ENCODE measurements around the gene DPF1. TPM values are rescaled to one million over a fixed set of nuclear protein-coding genes. Genes with fewer than 3 reads are reported as not detected.

The DPF1 gene
- total and polyA plus RNA-seq, 8 donors = 0.19 to 0.37 (median 0.26) TPM; not detected in 5

GRCh38 chr19:38180071-38180470, 44.0 kb downstream of the DPF1 start:
- ATAC-seq = no peak
- Histone ChIP-seq H3K9me3 (no peaks in the 10 kb centered on the region), H3K4me3 (no peak overlapping the region), H3K27me3 (no peaks in the 10 kb centered on the region), H3K36me3 (no peaks in the 10 kb centered on the region), H3K4me1 (no peaks in the 10 kb centered on the region), H3K27ac (no peak overlapping the region)
- 94 to 96% methylated on average over 3 of the region's 3 CpGs for WGBS, 2 donors
- FAIRE-seq = no peak
- no peak for TF ChIP-seq CTCF (IDR thresholded peaks at IDR 0.05)
- DNase-seq = no peak
- intact Hi-C loops (cut with DNase I) = no loop called here

GRCh38 chr19:38175422-38175821, 48.6 kb downstream of the DPF1 start:
- Histone ChIP-seq H3K36me3 (no peaks in the 10 kb centered on the region), H3K27me3 (no peaks in the 10 kb centered on the region), H3K27ac (no peak overlapping the region), H3K4me1 (no peaks in the 10 kb centered on the region), H3K9me3 (no peaks in the 10 kb centered on the region), H3K4me3 (no peak overlapping the region)
- intact Hi-C loops (cut with DNase I) = no loop called here
- no peak for FAIRE-seq
- DNase-seq = no peak
- no peak for TF ChIP-seq CTCF (IDR thresholded peaks at IDR 0.05)
- 91% methylated on average over 6 of the region's 6 CpGs for WGBS, 2 donors
- no peak for ATAC-seq

- H3K4me3 ChIP-seq = no peak overlapping the region
- intact Hi-C loops (cut with DNase I) = no loop called here
- ATAC-seq = peak; percentile 64 to 92 (median 86)
Measured at GRCh38 chr19:38173291-38174041, 50.6 kb downstream of the DPF1 start.

GRCh38 chr19:38172001-38172400, 52.0 kb downstream of the DPF1 start:
- 94 to 97% methylated on average over 8 of the region's 8 CpGs for WGBS, 2 donors
- no peaks in the 10 kb centered on the region for H3K9me3 ChIP-seq
- FAIRE-seq = no peak
- no peak overlapping the region for H3K27ac ChIP-seq
- no peak for DNase-seq
- no peak for TF ChIP-seq CTCF (IDR thresholded peaks at IDR 0.05)
- H3K27me3 ChIP-seq = no peaks in the 10 kb centered on the region
- ATAC-seq = no peak
- H3K36me3 ChIP-seq = peaks cover 0 to 9% (median 0%) of the 10 kb centered on the region in 3 donors
- no peak overlapping the region for H3K4me3 ChIP-seq
- no peaks in the 10 kb centered on the region for H3K4me1 ChIP-seq
- intact Hi-C loops (cut with DNase I) = no loop called here

More at GRCh38 chr19:38173291-38174041, 50.6 kb downstream of the DPF1 start:
- no peaks in the 10 kb centered on the region for H3K9me3 ChIP-seq
- no peaks in the 10 kb centered on the region for H3K4me1 ChIP-seq
- 85% methylated on average over 21 to 22 of the region's 22 CpGs for WGBS, 2 donors
- DNase-seq = peak in 4 of 6 donors; percentile 29 to 66 (median 55)
- H3K27me3 ChIP-seq = no peaks in the 10 kb centered on the region
- no peak for TF ChIP-seq CTCF (IDR thresholded peaks at IDR 0.05)
- no peak for FAIRE-seq
- no peak overlapping the region for H3K27ac ChIP-seq
- H3K36me3 ChIP-seq = no peaks in the 10 kb centered on the region

- Histone ChIP-seq H3K9me3 (no peaks in the 10 kb centered on the region), H3K27ac (no peak overlapping the region), H3K27me3 (no peaks in the 10 kb centered on the region), H3K36me3 (peaks cover 0 to 16% (median 1%) of the 10 kb centered on the region in 3 donors), H3K4me3 (no peak overlapping the region), H3K4me1 (no peaks in the 10 kb centered on the region)
- DNase-seq (no peak), ATAC-seq (no peak), FAIRE-seq (no peak)
- WGBS, 2 donors = 93 to 94% methylated on average over 12 of the region's 12 CpGs
- intact Hi-C loops (cut with DNase I) = no loop called here
- TF ChIP-seq CTCF (IDR thresholded peaks at IDR 0.05) = no peak
Measured at GRCh38 chr19:38170334-38170733, 53.7 kb downstream of the DPF1 start.

Data from pancreas (tissue), 10 donors.